ENCODE data around the gene BCL10.

Gene BCL10

GRCh38 chr1:85219853-85220610 lies 56.4 kb downstream of the BCL10 start:
- no peak for DNase-seq

- DNase-seq, result no peak
Observed at GRCh38 chr1:85216697-85217096, 59.7 kb downstream of the BCL10 start.

Data from suppressor macrophage treated with lipopolysaccharide for 1 hour (primary cell).